GM18909 (cell line): ENCODE data around the gene LAMC2.
"Not testable (repeated sequence)": the region's sequence is repeated elsewhere in the genome, so short reads cannot be mapped to it uniquely, and the experiment has no call there.

Experiments used
- ATAC-seq: cut with Tn5 transposase; IDR thresholded peaks from one replicate; pipeline ENCODE4 v1.9.1; 2021; ENCODE audit warnings: mild to moderate bottlenecking; ENCODE audit not compliant: unreplicated experiment, poor library complexity

LAMC2 gene

GRCh38 chr1:183234660-183235476 lies 48.8 kb downstream of the LAMC2 start:
- ATAC-seq = no peak

GRCh38 chr1:183235503-183235902 lies 49.4 kb downstream of the LAMC2 start:
- ATAC-seq = no peak

DNA sequence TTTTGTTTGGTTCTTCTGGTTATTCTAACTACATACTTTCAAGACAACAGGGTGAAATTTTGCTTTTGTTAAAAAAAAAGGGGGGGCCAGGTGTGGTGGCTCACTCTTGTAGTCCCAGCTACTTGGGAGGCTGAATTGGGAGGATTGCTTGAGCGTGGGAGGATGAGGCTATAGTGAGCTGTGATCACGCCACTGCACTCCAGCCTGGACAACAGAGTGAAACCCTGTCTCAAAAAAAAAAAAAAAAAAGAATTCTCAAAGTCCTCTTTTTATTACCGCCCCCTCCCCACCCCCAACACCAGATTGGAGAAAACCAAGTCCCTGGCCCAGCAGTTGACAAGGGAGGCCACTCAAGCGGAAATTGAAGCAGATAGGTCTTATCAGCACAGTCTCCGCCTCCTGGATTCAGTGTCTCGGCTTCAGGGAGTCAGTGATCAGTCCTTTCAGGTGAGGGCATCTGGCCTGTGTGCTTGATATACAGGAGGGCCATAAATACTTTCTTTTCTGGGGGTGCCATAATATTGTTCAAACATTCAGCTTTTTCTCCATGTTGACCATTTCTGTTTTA lies 50.2 kb downstream of the LAMC2 start:
- no peak for ATAC-seq

- no peak for ATAC-seq
Observed at GRCh38 chr1:183237046-183237445, 51.0 kb downstream of the LAMC2 start.

DNA sequence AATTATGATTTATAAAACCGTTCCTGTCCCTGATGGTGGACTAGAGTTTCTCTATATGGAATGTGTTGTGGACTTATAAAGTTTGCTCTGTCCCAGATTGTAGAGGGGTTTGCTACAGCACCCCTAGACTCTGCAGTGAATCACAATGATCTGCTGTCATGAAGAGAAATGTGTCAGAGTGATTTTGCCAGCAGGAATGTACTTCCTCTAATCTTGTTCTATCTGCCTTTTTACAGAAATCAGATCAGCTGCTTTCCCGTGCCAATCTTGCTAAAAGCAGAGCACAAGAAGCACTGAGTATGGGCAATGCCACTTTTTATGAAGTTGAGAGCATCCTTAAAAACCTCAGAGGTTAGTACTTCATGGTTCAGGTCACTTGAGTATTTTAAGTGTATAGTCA lies 52.0 kb downstream of the LAMC2 start:
- ATAC-seq = no peak

DNA sequence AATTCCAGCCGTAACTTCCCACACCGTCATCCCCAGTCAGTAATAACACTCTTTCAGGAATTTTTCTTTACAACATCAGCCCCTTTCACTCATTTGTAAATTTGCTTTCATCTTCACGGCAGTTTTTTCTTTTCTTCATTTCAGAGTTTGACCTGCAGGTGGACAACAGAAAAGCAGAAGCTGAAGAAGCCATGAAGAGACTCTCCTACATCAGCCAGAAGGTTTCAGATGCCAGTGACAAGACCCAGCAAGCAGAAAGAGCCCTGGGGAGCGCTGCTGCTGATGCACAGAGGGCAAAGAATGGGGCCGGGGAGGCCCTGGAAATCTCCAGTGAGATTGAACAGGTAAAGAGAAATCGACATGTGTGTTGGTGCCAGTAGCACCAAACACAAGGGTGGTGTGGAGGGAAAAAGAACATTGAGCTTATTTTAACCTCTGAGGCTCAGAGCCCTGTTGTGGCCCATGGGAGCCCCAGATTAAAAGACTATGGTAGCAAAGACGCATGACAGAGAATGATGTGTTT lies 53.2 kb downstream of the LAMC2 start:
- no peak for ATAC-seq

DNA sequence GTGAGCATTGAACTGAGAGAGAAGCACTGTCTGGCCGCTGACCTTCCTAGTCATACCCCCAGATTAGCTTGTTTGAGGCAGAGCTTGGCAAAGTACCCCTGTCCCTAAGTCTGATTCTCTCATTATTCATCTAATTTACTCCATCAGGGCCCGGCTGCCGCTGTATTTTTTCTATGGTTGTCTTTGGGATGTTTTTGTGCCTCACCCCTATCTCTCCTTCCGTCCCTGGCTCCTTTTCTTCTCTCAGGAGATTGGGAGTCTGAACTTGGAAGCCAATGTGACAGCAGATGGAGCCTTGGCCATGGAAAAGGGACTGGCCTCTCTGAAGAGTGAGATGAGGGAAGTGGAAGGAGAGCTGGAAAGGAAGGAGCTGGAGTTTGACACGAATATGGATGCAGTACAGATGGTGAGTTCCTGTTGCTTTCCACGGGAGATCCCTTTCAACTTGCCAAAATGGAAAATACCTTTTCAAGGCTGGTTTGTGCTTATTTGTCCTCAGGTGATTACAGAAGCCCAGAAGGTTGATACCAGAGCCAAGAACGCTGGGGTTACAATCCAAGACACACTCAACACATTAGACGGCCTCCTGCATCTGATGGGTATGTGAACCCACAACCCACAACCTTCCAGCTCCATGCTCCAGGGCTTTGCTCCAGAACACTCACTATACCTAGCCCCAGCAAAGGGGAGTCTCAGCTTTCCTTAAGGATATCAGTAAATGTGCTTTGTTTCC lies 53.9 kb downstream of the LAMC2 start:
- ATAC-seq = no peak

GRCh38 chr1:183240526-183240825 lies 54.4 kb downstream of the LAMC2 start:
- ATAC-seq = no peak

- ATAC-seq = not testable (repeated sequence)
Observed at GRCh38 chr1:183240853-183241252, 54.8 kb downstream of the LAMC2 start.

- ATAC-seq = no peak
Observed at GRCh38 chr1:183241471-183241870, 55.4 kb downstream of the LAMC2 start.

- ATAC-seq = no peak
Observed at GRCh38 chr1:183242556-183242955, 56.5 kb downstream of the LAMC2 start.

GRCh38 chr1:183243161-183244050 lies 57.3 kb downstream of the LAMC2 start:
- ATAC-seq = no peak

DNA sequence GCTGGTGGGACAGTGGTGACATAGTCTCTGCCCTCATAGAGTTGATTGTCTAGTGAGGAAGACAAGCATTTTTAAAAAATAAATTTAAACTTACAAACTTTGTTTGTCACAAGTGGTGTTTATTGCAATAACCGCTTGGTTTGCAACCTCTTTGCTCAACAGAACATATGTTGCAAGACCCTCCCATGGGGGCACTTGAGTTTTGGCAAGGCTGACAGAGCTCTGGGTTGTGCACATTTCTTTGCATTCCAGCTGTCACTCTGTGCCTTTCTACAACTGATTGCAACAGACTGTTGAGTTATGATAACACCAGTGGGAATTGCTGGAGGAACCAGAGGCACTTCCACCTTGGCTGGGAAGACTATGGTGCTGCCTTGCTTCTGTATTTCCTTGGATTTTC lies 58.4 kb downstream of the LAMC2 start:
- ATAC-seq = no peak

- ATAC-seq = no peak
Observed at GRCh38 chr1:183245357-183245756, 59.3 kb downstream of the LAMC2 start.

GRCh38 chr1:183246436-183246835 lies 60.4 kb downstream of the LAMC2 start:
- ATAC-seq = no peak

DNA sequence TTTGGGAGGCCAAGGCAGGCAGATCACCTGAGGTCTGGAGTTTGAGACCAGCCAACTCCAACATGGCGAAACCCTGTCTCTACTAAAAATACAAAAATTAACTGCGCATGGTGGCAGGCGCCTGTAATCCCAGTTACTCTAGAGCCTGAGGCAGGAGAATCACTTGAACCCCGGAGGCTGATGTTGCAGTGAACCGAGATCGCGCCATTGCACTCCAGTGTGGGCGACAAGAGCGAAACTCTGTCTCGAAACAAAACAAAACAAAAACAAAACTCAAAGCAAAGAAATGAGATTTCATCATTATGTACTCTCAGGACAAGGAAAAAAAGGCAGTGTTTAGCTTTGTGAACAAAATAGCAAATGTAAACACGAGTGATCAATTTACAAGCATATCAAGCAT lies 61.0 kb downstream of the LAMC2 start:
- ATAC-seq = no peak

DNA sequence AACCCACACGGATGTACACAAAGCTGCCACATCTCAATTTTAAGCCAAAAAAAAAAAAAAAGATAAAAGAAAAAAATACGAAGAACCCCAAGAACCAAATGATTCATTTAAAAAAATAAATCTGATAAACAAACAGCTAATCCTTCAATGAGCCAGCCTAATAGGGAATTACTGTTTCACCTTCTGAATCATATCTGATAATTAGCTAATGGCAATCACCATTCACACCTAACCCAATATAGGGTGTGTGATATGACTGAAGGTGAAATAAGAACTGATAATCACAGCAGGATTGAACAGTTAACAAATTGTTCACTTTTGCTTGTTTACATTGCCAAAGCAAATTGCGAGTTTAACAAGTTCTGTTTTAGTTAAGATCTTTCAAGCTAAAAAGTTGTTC lies 61.4 kb downstream of the LAMC2 start:
- ATAC-seq = no peak

DNA sequence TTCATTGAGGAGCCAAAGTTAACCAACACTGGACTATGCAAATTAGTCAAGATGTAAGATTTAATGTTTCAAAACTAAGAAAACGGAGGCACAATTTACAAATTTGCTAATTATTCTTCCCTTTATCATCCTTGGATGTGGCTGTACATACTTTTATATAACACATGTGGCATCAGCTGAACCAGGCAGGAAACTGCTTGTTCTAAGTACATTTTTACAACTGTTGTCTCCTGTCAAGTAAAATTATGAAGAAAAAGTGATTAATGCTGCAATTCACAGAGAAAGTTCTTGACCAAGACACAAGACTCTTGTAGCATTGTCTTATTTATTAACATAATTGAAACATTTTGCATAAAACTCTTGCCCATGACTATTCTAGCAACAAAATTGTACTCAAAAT lies 61.9 kb downstream of the LAMC2 start:
- no peak for ATAC-seq

- no peak for ATAC-seq
Observed at GRCh38 chr1:183248989-183249691, 63.1 kb downstream of the LAMC2 start.

GRCh38 chr1:183249941-183250452 lies 63.9 kb downstream of the LAMC2 start:
- no peak for ATAC-seq
